Adrenal gland (tissue), 5 donors: Measurements from ENCODE around the gene TRIM37.

Experiments
- POLR2A ChIP-seq, 2 donors: fragments of 450-650 bp; IDR thresholded peaks; one replicate each; pipeline ENCODE4 v1.6.1; 2017; ENCODE audit warnings: antibody characterized with exemption in 2 of 2, mild to moderate bottlenecking in 2 of 2, moderate library complexity in 1 of 2
- TF ChIP-seq, protein P1 (sequence below), 6 experiments: fragments of 450-650 bp in 4 of 6; fragments of 200-600 bp in 2 of 6; sonication (generic) in 1 of 6; IDR thresholded peaks; 1 replicate in 5 of 6; 2 replicates in 1 of 6; pipeline versions ENCODE4 v1.5.1 to v1.8.0; 2016 to 2021; ENCODE audit warnings: antibody characterized with exemption in 6 of 6, mild to moderate bottlenecking in 2 of 6, moderate library complexity in 1 of 6
- donor health status: DM: no; HTN: no; CAD: no.

DNA sequence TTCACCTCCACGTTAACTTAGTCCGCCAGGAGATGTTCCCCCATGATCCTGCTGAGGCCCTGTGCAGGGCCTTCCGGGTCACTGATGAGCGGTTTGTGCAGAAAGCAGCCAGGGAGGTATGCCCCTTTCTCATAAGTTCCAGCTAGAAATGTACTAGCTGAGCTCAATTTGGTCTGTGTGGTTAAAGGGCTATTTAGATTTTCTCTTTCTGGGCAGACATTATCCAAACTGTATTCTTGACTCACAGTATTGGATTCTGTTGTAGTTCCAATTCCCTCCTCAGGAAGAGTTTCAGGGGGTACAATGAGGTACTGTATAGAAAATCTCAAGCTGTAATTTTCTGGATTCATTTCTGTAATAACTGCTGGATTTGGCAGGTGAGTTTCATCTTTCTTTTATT lies 137.1 kb downstream of the TRIM37 start:
- TF ChIP-seq, protein P1, sequence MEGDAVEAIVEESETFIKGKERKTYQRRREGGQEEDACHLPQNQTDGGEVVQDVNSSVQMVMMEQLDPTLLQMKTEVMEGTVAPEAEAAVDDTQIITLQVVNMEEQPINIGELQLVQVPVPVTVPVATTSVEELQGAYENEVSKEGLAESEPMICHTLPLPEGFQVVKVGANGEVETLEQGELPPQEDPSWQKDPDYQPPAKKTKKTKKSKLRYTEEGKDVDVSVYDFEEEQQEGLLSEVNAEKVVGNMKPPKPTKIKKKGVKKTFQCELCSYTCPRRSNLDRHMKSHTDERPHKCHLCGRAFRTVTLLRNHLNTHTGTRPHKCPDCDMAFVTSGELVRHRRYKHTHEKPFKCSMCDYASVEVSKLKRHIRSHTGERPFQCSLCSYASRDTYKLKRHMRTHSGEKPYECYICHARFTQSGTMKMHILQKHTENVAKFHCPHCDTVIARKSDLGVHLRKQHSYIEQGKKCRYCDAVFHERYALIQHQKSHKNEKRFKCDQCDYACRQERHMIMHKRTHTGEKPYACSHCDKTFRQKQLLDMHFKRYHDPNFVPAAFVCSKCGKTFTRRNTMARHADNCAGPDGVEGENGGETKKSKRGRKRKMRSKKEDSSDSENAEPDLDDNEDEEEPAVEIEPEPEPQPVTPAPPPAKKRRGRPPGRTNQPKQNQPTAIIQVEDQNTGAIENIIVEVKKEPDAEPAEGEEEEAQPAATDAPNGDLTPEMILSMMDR (IDR thresholded peaks at IDR 0.05): no peak
- no peak for TF ChIP-seq POLR2A (IDR thresholded peaks at IDR 0.05)
